IMR-90 (cell line): ENCODE measurements around the gene SRPK1.

Experiments used
- CEBPB ChIP-seq: IDR thresholded peaks from 2 replicates; pipeline ENCODE4 v1.6.1; 2012; ENCODE audit warnings: low read depth, low read length, improper control_type of control experiment
- CHD1 ChIP-seq: IDR thresholded peaks from 2 replicates; pipeline ENCODE4 v1.6.1; 2012; ENCODE audit warnings: low read depth, low read length, improper control_type of control experiment
- ELK1 ChIP-seq: fragments of 150-350 bp; IDR thresholded peaks from 2 replicates; pipeline ENCODE4 v1.6.1; 2016; ENCODE audit warnings: low read depth, mild to moderate bottlenecking, low read length, moderate library complexity, borderline replicate concordance
- POLR2A ChIP-seq: IDR thresholded peaks from 2 replicates; pipeline ENCODE4 v1.6.1; 2012; ENCODE audit warnings: mild to moderate bottlenecking, low read depth, low read length
- RAD21 ChIP-seq: IDR thresholded peaks from 2 replicates; pipeline ENCODE4 v1.6.1; 2012; ENCODE audit warnings: low read length, improper control_type of control experiment
- SMC3 ChIP-seq: fragments of 150-350 bp; IDR thresholded peaks from 2 replicates; pipeline ENCODE4 v1.6.1; 2016; ENCODE audit warnings: low read depth, mild to moderate bottlenecking, antibody characterized with exemption, low read length, moderate library complexity
- USF2 ChIP-seq: fragments of 150-350 bp; IDR thresholded peaks from 2 replicates; pipeline ENCODE4 v1.6.1; 2017; ENCODE audit warnings: mild to moderate bottlenecking, antibody characterized with exemption, low read length, low read depth
- TF ChIP-seq, protein P1 (sequence below): conservative IDR thresholded peaks from 2 replicates; pipeline ENCODE4 v1.5.1; 2012; ENCODE audit warnings: mild to moderate bottlenecking, low read depth, low read length, improper control_type of control experiment

GRCh38 chr6:35900448-35900847, 20.4 kb downstream of the SRPK1 start:
- no peak for TF ChIP-seq POLR2A
- TF ChIP-seq, protein P1, sequence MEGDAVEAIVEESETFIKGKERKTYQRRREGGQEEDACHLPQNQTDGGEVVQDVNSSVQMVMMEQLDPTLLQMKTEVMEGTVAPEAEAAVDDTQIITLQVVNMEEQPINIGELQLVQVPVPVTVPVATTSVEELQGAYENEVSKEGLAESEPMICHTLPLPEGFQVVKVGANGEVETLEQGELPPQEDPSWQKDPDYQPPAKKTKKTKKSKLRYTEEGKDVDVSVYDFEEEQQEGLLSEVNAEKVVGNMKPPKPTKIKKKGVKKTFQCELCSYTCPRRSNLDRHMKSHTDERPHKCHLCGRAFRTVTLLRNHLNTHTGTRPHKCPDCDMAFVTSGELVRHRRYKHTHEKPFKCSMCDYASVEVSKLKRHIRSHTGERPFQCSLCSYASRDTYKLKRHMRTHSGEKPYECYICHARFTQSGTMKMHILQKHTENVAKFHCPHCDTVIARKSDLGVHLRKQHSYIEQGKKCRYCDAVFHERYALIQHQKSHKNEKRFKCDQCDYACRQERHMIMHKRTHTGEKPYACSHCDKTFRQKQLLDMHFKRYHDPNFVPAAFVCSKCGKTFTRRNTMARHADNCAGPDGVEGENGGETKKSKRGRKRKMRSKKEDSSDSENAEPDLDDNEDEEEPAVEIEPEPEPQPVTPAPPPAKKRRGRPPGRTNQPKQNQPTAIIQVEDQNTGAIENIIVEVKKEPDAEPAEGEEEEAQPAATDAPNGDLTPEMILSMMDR, result no peak
- no peak for TF ChIP-seq ELK1
- no peak for TF ChIP-seq SMC3
- no peak for TF ChIP-seq USF2
- no peak for TF ChIP-seq CEBPB
- TF ChIP-seq CHD1, result no peak
- TF ChIP-seq RAD21, result no peak
